Subcutaneous adipose tissue (tissue), 4 donors: ENCODE results near the gene GPR68. TPM values are rescaled to one million over a fixed set of nuclear protein-coding genes. Genes with fewer than 3 reads are reported as not detected.

Experiments
- total RNA-seq, 4 donors: library from RNA; depleted of rRNA; stranded (reverse); fragments of >200 nt; gene quantifications; one replicate each; pipeline ENCODE4 v1.1.0, GENCODE V29; 2016
- TF ChIP-seq, protein P1 (sequence below): fragments of 450-650 bp; IDR thresholded peaks from one replicate; pipeline ENCODE4 v1.5.1; 2016; ENCODE audit warnings: low read depth, mild to moderate bottlenecking, control low read depth, antibody characterized with exemption, moderate library complexity

GPR68 gene
- total RNA-seq, 4 donors from 2014 or later: 0.51 to 2.2 (median 1.2) TPM

DNA sequence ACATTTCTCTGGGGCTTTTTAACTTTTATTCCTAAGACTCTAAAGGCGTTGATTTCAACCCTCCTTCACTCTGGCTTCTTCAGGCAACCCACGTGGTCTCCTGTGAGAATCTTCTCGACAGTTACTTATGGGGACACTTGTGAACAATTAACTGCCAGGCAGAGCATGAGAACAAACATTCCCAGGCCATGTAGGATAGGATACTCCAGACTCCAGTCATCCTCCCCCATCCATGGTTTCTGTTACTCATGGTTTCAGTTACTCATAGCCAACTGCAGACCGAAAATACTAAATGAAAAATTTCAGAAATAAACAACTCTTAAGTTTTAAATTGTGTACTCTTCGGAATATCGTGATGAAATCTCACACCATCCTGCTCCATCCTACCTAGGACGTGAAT is 19.5 kb downstream of the GPR68 start:
- TF ChIP-seq, protein P1, sequence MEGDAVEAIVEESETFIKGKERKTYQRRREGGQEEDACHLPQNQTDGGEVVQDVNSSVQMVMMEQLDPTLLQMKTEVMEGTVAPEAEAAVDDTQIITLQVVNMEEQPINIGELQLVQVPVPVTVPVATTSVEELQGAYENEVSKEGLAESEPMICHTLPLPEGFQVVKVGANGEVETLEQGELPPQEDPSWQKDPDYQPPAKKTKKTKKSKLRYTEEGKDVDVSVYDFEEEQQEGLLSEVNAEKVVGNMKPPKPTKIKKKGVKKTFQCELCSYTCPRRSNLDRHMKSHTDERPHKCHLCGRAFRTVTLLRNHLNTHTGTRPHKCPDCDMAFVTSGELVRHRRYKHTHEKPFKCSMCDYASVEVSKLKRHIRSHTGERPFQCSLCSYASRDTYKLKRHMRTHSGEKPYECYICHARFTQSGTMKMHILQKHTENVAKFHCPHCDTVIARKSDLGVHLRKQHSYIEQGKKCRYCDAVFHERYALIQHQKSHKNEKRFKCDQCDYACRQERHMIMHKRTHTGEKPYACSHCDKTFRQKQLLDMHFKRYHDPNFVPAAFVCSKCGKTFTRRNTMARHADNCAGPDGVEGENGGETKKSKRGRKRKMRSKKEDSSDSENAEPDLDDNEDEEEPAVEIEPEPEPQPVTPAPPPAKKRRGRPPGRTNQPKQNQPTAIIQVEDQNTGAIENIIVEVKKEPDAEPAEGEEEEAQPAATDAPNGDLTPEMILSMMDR: no peak

DNA sequence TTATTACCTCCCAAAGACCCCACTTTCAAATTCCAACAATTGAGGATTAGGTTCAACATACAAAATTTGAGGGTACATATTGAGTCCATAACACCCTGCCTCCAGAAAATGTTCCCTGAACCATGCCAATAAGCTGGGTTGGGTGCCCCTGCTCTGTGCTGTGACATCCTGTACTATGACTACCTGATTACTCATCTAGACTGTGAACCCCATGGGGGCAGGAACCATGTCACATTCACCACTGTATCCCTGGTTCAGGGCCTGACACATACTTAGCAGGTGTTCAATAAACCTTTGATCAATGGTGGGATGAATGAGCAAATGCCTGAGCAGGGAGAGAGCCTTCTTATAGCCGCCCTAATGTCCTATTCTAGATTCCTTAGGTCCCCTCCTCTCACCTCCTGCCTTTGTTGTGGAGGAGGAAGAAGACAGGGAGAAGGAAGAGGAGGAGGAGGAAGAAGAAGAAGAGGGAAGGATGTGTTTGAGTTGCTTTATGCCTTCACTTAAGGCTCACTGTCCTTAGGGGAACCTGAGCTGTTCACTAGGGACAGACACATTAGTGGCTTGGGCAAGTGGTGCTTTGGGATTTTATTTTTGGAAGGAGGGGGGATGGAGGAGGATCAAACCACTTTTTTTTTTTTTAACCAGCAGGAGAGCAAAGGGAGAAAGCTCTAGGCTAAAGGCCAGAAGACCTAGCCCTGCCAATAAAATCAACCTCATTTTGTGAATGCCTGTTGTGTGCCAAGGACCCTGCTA is 21.3 kb downstream of the GPR68 start:
- TF ChIP-seq, protein P1: no peak

DNA sequence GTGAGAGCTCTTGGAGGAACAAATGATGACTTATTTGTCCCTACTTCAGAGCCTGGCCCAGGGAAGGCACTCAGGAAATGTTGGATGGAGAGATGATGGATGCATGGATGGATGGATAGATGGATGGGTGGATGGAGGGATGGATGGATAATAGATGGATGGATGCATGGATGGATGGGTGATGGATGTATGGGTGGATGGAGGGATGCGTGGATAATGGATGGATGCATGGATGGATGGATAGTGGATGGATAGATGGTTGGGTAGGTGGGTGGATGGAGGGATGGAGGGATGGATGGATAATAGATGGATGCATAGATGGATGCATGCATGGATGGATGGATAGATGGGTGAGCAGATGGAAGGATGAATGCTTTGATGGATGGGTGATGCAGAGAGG is 23.2 kb downstream of the GPR68 start:
- TF ChIP-seq, protein P1: no peak

DNA sequence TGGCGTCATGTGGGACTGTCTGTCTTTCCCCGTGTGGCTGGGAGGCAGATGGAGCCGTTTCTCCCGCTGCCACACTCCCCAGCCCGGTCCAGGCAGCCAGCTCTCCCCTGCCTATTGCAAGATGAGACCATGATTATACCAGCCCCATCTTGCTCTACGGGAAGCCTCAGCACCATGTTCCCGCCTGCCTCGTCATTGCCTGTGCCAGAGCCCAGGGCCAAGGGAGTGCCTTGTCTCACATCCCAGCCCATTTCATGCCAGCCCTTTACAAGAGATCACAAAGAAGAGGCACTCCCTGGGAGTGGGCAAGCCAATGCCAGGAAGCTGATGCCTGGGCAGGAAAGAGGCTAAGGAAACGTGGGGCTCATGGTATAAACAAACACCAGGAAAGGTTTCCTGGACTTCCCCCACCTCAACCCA is 23.9 kb downstream of the GPR68 start:
- TF ChIP-seq, protein P1: no peak

DNA sequence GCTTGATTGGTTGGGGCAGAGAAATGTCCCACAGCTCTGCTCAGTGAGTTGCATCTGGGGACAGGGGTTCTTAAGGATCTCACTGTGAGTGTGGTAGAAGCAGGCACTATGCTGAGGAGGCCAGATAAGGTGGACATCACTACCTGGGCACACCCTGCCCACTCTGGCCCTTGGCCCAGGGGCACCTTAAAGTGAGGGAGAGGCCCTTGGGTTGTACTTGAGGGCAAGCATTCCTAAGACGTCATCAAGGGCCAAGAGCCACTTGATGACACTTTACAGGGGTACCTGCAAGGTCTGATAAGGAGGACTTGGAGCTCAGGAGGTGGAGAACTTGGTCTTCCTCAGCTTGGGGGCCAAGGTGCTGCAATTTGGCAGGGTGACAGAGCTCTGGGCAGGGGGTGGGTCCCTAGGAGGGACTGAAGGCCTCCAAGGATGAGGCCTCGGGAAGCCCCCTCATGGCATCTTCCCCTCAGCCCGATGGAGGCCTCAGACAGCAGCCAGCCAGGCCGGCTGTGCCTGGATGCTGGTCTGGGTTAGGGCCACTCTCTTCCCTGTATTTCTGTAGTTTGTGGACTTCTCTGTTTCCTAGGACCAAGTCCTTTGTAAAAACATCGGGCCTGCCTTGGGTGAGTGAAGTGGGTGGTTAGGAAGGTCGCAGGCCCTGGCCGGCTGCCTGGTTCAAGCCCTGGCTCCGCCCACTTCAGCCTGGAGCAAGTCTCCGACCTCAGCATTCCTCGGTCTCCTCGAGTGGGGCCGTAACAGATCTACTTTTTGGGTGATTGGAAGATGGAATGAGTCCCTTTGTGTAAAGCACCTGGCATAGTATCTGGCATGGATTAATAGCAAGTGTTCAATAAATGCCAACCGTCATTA is 24.8 kb downstream of the GPR68 start:
- TF ChIP-seq, protein P1: no peak

DNA sequence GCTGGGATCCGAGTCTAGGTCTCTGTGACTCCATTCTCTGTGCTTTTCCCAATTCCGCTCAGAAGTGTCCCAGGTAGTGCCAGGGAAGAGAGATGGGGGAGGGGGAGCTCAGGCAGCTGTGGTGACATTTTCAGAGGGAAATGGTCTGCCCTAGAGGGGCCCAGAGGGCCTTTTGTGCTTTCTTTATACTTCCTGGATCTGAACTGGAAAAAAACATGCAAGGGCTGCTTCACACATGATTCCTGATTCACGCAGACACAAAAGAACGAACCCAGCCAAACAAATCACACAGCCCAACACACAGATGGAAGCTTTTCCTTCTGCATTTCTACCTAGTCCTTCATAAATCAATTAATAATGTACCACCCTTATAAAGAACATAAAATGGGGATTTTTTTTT is 26.5 kb downstream of the GPR68 start:
- TF ChIP-seq, protein P1: no peak

DNA sequence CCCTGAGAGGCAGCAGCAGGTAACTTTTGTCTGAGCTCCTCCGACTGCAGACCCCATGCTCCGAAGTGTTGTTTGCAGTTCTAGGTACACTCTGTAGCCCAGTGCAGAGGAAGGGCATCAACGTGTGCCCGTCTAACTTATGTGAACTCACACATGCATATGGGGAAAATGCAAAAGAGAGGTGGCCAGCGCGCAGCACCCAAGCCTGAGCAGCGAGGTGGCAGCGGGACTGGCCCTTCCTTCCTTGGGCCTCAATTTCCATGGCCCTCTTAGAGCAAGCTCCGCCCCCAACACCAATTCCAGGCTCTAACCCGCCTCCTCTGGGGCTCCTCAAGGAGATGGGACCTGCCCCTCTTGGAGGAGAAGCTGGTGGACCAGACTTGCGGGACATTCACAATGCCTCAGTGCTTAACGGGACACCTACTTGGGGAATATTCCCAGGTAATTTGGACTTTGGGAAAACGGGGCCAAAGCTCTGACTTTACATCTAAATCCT is 27.7 kb downstream of the GPR68 start:
- TF ChIP-seq, protein P1: no peak
